ENCODE data around the gene VTI1A.

VTI1A gene

DNA sequence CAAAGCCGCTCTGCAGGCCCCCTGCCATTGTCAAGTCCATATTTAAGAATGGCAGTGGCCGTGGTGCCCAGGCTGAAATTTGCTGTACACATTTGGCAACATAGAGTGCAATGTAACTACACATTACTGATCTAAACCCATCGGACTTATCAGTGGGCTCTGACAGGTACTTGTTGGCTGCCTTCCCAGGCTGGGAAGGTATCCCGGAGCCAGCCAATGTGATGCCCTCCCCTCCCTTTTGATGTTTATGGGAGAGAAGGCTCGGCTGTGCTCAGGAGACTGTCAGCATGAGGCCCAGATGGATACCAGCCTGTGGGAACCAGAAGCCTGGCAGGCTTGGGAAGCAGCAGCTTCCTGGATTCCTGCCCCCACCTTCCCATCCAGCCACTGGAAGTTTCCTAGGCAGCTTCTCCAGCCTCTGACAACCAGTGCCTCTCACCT, 357.0 kb downstream of the VTI1A start:
- peak in 2 of 56 donors; percentile 8 to 12 for DNase-seq

DNA sequence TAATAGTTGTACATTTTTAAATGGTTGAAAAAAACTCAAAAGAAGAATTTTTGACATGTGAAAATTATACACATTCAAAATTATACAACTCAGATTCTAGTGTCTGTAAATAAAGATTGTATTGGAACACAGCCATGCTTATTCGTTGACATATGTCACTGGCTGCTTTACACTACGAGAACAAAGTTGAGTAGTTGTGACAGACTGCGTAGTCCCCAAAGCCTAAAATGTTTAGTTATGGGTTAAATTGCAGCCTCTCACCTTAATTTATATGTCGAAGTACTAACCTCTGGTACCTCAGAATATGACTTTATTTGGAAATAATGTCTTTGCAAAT, 358.2 kb downstream of the VTI1A start:
- no peak for DNase-seq

DNA sequence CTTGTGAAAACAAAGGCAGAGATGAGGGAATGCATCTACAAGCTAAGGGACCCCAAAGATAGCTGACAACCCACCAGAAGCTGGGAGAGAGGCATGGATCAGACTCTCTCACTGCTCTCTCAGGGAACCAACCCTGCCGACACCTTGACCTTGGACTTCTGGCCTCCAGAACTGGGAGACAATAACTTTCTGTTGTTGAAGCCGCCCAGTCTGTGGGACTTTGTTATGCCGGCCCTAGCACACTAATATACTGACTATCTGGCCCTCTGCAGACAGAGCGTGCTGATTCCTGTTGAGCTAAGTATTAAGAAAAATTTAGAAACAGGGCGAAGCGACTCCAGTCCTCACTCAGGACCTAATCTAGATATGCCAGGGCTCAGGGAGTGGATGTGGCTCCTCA, 358.7 kb downstream of the VTI1A start:
- no peak for DNase-seq

DNA sequence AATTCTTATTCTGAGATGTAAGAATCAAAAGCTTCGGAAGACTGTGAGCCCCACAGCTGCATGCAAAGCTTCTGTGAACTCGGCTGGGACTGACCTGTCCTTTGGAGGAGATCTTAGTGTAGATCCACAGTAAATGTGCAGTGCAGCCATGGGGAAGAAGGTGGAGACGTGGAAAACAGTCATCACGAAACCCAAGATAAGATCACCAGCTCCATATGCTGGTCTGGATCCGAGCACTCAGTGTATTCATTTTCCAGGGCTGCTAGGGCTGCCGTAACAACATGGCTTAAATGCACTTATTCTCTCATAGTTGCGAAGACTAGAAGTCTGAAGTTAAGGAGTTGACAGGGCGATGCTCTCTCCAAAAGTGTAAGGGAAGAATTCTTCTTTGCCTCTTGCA, 360.0 kb downstream of the VTI1A start:
- DNase-seq: no peak

DNA sequence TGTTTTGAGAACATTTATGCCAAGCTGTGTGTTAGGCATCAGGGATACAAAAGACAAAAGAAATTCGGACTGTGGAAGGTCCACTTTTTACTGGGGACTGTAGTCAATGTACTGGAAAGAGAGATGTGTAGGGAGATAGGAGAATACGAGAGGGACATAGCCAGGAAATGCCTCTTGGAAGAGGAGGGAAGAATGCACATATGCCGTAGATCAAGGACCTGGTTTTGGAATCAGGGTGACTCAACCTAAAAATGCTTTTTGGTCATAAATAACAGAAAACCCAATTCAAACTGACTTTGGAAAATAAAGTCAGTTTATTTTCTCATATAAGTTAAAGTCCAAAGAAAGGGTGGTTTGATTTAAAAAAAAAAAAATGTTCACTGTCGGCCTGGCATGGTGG, 362.7 kb downstream of the VTI1A start:
- DNase-seq: no peak

DNA sequence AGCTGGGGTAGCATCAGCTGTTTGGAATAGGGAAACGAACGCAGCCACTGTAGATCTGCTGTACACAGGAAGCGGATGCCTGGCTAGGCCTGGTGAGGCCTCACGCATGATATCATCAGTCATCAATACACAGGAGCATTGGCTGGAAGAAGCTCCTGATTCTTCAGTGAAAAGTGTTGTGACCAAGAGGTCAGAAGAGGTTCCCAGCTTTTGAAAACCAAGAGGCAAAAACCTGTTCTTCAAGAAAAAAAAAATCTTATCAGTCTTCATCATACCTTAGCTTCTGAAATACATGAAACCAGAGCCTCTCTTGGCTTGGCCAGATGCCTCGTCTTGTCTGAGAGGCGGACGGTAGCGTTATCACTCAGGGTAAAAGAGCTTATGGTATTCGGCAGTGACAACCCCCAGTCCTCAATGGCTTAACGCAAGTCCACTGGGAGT, 363.7 kb downstream of the VTI1A start:
- DNase-seq: no peak

DNA sequence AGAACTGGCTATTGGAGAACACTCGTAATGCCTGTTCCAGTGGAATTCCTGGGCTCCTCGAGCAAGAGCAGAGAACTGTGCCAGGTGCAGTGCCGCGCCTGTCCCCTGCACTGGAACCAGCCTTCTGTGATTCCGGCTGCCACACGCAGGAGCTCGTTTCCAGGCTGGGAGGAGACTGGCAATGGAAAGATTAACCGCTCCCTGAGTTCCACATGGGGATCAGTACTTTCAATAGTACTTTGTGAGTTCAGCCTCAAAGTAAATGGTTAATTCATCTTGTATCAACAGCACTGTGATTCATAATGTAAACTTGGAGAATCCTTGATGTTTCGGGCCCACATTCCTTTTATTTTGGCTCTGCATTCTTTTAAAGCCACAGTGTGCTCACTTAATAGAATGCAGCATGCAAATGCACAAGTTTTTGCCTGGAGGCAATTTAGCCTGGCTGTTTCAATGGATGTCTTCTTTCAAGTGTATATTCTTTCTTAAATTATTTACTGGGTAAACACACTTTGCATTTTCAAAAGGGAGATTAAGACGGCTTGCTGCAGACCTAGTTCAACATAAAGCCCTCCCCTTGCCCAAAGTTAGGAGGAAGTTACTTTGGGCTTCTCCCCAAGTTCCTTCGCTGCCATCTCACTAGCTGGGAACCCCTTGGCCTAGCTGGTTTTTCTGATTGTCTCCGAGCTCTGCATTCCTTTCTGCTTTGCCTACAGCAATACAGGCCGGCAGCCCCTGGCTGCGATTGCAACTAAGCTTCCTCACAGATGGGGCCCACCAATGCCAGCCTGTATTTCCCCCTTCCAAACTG, 364.9 kb downstream of the VTI1A start:
- peak in 2 of 56 donors; percentile 5 to 7 for DNase-seq

DNA sequence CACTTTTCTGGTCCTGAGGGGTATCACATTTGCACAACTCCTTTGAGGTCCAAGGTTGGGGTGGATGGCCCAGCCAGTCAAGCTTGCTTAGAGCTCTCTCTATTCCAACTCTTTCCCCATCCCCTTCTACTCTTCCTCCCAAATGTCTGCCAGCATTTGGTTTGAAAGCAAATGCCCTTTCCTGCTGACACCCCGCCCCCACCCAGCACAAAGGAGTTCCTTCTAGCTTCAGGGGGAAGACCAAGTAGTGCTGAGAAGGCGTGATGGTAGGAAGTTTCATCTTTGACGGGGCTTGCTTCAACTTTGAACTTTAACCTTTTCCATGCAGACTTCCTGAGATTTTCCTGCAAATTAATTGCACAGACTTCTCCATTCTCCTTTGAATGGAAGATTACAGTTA, 365.6 kb downstream of the VTI1A start:
- no peak for DNase-seq

DNA sequence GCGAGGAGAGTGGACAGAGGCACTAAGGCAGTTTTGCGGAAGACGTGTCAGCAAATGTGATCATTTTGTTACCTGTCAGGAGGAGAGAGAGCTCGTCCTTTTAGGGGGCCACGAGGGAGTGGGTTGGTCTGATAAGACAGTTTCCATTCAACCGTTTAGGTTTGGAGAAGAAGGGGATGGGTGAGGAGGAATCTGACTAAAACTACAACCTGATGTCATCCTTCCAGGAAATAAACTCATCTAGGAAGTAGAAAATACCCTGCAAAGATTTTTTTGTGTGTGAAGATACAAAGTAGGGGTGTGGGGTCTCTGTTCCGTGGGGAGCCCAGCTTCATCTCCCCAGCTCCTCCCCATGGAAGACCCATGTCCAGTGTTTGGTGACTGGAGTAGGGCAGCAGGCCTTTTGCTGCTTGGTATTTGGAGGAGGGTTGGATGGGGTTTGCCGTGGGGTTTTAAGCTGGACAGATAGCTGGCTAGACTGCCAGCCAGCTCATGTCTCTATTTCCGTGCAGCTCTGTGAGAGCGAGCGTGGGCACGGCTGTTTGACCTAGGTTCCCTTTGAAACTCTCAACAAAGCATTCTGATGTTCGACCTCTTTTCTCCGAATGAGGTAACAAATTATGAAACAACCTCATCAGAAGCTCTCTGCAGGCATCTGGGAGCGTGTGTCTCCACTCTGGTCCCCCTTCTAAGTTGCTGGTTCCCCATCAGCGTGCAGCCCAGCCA, 367.0 kb downstream of the VTI1A start:
- DNase-seq: no peak

DNA sequence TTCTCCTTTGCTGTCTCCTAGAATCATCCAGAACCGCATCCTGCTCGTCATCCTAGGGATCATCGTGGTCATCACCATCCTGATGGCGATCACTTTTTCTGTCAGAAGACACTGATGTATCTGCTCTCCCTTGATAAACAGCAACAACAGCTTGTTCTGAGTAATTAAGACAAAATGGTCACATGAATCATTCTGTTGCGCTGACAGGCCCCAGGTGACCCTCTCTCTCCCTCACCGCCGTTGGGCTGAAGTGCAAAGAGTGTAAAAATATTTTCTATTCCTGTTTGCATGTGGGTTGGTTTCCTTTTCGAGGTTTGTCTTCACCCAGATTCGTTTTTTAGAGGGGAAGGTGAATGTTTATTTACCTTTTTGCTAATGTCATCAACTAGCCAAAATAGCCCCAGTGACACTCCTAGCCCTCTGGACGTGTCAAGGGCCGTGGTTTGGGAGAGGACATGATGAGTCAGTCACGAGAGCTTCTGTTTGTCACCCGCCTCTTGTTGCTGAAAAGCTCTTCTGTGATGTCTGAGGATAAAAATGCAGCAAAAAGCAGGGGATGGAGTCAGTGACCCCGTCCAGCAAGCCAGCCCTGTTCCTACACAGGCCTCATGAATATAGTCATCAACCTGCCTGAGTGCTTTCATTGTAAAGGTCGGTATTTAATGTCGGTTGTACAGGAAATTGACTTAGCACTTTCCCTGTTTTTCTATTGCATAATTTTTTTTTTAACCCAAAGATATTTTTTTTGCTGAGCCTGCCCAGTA, 368.4 kb downstream of the VTI1A start:
- no peak for DNase-seq

DNA sequence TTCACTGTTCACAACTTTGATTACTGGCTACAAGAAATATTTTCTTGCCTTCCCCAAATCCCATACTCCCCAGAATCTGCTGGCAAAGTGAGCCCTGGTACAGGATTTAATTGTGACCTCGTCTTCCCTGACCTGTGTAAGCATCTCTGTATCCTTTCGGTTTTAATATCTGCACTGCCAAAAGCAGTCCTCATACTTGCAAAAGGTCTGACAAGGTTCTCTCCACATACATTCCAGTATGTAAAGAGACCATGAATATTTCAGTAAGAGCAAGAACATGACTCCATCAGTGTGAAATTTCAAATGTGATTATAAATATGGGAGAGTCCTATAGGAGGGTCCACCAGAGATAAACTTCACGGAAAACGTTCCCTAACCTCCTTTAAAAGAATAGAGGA, 369.0 kb downstream of the VTI1A start:
- no peak for DNase-seq

DNA sequence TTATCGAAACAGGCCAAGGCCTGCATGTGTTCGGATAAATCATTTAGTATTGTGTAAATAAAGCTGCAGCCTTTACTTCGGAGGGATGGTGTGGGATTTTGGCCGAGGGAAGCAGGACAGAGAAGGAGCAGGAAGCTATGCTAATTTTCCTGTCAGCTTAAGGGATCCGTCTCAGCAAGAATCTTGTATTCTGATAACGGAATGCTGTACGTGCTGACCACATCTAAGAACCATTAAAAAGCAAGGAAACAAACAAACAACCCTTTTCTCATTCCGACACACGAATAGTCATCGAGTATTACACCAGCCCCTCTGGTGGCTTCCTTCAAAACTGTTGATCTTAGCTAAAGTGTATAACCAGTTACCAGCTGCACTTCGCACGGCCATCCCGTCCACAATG, 369.9 kb downstream of the VTI1A start:
- no peak for DNase-seq

DNA sequence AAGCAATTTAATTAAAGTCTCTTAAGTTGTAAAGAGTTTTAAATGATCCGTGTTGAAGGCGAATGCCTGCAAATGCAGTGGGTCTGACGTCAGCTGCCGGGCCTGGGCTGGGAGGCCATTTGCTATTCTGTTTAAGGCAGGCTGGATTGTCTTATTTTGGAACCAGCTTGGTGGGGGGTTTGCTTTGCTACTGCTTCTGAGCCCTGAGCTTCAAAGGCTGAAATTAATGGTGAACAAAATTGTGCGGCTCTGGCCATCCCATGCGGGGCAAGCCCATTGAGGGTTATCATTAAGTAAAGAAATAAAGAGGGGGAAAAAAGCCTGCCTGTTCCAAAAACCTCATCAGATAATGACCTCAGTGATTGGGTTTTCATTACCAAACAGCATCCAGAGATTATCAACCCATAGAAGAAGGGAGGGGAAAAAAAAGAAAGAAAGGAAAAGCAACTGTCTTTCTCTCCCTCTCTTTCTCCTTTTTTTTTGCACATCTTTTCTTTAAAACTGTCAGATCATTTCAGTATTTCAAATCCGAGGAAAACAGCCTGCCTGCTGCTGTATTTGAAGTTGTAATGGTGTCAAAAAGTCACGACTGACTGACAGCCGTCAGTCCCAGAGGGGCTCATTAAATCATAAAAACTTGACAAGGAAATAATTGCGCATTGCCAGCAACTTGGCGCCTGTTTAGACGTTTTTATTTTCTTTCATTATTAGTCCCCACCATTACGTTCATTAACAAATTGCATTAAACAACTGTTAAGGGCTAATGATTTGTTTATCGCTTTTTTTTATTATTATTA, 371.2 kb downstream of the VTI1A start:
- DNase-seq: no peak

DNA sequence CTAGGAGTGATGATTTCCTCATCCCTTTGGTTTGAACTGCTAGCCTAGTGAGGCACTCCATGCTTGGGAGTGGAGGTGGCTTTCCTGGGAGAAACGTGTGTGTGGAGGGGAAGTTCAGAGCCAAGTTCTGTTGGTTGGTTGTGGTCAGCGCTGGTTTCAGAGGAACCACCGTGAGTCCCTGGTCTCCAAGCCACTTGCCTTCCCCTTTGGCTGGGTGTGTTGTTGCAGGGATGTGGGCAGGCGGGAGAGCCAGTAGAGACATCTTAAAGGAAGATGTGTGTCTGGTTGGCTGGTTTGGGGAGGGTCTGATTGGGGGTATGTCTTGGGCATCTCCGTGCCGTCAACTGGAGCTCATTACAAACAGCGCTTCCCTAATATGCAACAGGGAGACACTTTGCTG, 372.2 kb downstream of the VTI1A start:
- no peak for DNase-seq

DNA sequence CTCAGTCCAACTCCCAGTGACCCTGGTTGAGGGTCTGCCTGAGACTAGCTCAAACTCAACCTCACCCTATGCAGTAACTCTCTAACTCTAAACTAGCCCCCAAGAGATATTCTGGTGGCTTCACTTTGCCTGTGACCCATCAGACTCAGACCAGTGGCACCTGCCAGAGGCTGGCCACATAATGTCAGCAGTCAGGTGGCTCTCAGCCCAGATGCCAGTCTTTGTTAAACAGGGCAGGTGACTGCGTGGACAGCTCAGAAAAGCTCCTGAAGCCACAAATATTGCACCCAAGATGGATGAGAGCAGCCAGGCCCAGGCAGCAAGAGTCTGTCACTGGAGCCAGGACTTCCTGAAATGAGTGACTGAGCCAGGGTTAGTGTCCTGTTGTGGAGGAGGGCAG, 373.3 kb downstream of the VTI1A start:
- no peak for DNase-seq

DNA sequence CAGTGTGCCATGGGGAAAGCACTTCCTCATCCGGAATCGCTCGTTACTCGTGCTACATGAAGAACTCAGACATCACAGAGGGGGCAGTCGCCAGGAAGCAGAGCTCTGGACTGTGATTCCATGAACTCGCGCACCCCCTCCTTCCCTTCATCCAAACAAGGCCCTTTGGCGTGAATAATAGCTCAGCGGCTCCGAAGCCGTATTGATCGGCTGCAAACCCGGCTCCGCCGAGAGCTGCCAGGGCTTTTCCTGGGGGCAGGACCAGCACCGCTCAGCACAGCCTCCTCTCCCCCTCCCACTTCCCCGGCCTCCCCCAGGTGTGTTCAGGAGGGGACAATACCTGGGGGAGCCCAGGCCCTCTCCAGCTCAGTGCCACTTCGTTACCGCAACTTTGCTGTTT, 374.0 kb downstream of the VTI1A start:
- no peak for DNase-seq

DNA sequence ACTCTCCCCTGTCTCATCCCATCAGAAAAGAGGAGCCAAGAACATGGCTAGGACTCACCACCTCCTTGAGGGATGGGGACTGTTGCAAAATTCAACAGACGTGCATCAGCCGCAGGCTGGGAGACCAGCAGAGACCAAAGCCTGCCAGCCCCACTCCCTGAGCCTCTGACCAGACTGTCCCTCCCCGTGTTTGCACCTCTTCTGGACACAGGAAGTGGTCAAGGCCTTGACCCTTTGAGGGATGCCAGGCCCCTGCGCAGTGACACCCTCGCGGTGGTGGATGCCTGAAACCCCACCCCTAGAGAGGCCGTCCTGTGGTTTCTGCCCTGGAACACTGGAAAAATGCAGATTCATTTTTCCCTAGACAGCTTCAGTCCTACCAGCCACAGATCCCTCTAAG, 374.6 kb downstream of the VTI1A start:
- DNase-seq: no peak

DNA sequence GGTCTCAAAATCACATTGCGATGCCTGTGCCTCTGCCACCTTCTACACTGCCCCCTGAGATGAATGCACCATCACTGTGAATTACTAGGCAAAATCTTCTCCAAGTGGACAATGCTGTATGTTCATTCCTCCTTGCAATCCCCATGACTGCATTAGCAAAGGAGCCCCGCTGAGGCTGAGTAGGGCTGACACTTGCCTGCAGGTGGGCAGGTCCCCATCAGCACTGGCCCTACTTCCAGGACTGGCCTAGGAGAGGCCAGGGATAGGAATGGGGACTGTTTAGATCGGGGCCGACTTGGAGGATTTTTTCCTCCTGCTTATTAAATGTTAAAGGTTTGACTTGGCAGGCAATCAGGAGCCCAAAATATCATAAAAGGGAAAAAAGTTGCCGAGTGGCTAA, 376.0 kb downstream of the VTI1A start:
- DNase-seq: no peak

DNA sequence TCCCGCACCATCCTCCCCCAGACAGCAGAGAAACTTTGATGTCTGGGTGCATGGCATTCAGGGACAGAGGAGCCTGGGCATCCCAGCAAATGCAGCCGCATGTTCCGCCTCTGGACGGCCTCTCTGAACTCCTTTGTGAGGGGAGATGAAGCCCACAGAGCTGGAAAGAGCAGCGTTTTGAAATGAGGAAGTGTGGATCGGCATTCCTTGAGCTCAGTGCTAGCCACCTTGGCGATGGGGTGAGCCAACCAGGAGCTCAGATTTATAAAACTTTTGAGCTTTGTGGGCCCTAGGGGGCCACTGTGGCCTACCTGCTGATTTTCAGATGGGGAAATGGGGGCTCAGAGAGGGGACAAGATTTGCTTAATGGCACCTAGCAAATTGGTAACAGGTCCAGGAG, 376.6 kb downstream of the VTI1A start:
- no peak for DNase-seq

DNA sequence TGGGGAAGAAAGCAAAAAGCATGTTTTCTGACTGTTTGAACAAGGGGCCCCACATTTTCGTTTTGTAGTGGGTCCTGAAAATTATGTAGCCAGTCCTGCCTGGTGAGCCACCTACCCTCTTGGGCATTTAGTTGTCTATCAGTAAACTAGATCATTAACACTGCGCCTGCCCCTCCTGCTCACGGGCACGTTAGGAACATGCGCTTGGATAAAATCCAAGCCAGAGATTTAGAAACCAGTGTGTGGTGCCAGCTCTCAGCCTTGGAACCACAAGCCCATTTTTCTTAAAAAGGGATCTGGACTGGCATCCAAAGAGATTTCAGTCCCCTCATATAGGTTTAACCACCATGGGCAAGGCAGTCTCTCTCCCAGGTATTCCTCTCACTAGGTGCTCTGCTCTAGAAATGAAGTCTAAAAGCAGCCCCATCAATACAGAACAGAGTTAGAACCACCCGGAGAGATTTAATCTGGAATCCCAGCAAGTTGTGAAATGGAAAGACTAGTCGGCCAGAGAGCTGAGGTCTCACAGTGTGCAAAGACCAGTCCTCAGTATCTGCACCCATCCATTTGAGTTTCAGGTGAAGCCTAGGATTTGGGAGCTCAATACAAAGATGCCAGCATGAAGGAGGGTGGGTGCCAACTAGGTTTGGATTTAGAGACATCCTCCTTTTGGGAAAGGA, 379.1 kb downstream of the VTI1A start:
- DNase-seq: no peak

DNA sequence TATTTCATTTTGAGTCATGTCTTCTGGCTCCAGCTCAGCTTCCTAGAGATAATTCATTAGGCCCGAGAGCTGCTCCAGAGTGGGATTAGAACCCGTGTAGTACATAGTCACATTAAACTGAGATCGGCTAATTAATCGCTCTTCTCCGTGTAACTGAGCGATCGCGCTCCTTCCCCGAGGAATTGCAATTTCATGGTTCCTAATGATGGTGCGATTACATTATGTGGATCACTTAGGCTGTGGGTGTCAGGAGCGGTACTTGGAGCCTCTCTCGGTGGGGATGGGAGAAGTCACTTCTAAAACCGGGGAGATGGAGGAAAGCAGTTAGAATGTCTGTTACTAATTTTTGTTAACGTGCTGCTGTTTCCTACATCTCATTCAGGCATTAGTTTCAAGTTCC, 380.1 kb downstream of the VTI1A start:
- no peak for DNase-seq

Data from nucleus accumbens (tissue), 56 donors.